ENCODE measurements around the gene TNNI3K.

DNA sequence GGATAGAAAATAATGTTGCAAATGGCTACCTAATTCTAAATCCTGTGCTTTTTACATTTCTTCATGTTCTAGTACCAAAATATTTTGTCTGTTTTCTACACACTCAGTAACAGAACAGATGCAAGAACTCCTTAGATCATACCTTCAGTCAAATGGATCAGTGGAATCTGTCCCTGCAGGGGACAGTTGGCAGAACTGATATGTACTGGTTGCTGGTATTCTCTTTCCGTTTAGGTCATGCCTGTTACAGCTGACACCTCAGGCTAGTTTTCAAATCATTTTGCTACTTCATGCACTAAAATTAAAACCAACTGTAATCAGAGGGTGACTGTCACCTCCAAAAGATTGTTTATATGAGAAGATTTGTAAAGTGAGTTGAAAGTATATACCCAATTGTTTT, 109.2 kb downstream of the TNNI3K start:
- TF ChIP-seq POLR2AphosphoS5 (IDR thresholded peaks at IDR 0.05; ENCODE audit: low read depth, low read length): no peak
- TF ChIP-seq, protein P1, sequence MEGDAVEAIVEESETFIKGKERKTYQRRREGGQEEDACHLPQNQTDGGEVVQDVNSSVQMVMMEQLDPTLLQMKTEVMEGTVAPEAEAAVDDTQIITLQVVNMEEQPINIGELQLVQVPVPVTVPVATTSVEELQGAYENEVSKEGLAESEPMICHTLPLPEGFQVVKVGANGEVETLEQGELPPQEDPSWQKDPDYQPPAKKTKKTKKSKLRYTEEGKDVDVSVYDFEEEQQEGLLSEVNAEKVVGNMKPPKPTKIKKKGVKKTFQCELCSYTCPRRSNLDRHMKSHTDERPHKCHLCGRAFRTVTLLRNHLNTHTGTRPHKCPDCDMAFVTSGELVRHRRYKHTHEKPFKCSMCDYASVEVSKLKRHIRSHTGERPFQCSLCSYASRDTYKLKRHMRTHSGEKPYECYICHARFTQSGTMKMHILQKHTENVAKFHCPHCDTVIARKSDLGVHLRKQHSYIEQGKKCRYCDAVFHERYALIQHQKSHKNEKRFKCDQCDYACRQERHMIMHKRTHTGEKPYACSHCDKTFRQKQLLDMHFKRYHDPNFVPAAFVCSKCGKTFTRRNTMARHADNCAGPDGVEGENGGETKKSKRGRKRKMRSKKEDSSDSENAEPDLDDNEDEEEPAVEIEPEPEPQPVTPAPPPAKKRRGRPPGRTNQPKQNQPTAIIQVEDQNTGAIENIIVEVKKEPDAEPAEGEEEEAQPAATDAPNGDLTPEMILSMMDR (IDR thresholded peaks at IDR 0.05 in 2 of 3, conservative IDR thresholded peaks at IDR 0.05 in 1 of 3; ENCODE audit: borderline replicate concordance in 1 of 3, insufficient read depth in 1 of 3, low read depth in 2 of 3, low read length in 2 of 3): no peak
- no peak for TF ChIP-seq JUND (IDR thresholded peaks at IDR 0.05)
- no peak for TF ChIP-seq SIN3A (IDR thresholded peaks at IDR 0.05; ENCODE audit: low read depth)
- TF ChIP-seq RAD21 (IDR thresholded peaks at IDR 0.05; ENCODE audit: low read depth): no peak
- TF ChIP-seq POLR2A (IDR thresholded peaks at IDR 0.05; ENCODE audit: borderline replicate concordance, extremely low read depth, insufficient read depth, insufficient read length): no peak
- no peak for TF ChIP-seq SP1 (IDR thresholded peaks at IDR 0.05; ENCODE audit: low read depth)
- no peak for TF ChIP-seq EZH2 (IDR thresholded peaks at IDR 0.05)
- TF ChIP-seq, protein P2, sequence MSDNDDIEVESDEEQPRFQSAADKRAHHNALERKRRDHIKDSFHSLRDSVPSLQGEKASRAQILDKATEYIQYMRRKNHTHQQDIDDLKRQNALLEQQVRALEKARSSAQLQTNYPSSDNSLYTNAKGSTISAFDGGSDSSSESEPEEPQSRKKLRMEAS (IDR thresholded peaks at IDR 0.05): no peak
- TF ChIP-seq EGR1 (IDR thresholded peaks at IDR 0.05; ENCODE audit: low read depth): no peak
